GM19455 (cell line): ENCODE results near the gene CLSTN3.
"Not testable (repeated sequence)": the region's sequence is repeated elsewhere in the genome, so short reads cannot be mapped to it uniquely, and the experiment has no call there.

Experiments
- ATAC-seq: cut with Tn5 transposase; IDR thresholded peaks from one replicate; pipeline ENCODE4 v1.9.1; 2021; ENCODE audit not compliant: unreplicated experiment

CLSTN3 gene

DNA sequence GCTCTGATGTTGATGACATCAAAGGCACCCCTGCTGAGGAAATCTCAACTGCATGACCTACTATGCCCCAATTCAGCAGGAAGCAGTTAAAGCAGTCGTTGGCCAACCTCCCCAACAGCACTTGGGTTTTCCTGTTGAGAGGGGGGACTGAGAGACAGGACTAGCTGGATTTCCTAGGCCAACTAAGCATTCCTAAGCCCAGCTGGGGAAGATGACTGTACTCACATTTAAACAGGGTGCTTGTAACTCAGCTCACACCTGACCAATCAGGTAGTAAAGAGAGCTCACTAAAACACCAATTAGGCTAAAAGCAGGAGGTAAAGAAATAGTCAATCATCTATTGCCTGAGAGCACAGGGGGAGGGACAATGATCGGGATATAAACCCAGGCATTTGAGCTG is 55.9 kb downstream of the CLSTN3 start:
- ATAC-seq = not testable (repeated sequence)

DNA sequence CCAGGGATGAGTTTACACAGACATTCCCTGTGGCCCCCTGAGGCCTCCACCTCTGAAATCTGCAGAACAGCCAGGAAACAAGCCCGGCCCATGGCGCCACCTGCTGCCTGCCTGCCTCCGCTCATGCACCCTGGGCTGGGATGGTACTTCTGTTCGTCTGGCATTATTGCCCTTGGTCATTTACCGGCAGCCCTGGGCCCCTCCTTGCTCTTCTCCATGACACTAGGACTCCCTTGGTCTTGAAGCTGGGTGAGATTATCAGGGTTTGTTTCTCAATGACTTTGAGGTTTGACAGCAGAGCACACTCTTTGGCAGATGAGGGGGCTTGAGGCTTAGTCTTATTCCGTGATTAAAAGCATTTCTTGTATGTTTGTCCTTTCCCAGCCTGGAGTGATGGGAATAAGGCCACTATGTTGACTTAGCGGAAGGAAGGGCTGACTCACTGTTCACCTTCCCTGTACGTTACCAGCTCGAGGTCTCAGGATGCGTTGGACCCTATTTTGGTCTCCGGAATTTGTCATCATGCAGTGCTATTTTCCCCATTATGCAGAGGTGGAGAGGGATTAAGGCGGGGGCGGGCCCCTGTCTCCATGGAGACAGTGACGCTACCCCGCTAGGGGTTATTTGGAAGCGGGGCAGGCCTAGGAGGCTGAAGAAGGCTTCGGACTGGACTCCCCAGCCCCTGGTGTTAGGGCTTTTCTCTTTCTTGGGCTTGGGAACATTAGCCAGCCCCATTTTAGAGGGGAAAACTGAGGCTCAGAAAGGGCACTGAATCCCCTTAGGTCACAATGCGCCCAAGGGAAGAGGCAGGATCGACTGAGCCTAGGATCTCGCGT is 58.6 kb downstream of the CLSTN3 start:
- peak; percentile 33 for ATAC-seq

- ATAC-seq = peak; percentile 96
Measured at GRCh38 chr12:7189398-7190267, 59.5 kb downstream of the CLSTN3 start, which contains the start of gene PEX5. Gene PEX5 (plus strand): TSS chr12:7189686. CDS start chr12:7190378, 692 bp downstream.

GRCh38 chr12:7190268-7191055 is 60.3 kb downstream of the CLSTN3 start:
- ATAC-seq = peak; percentile 7

GRCh38 chr12:7193674-7194073 is 63.5 kb downstream of the CLSTN3 start:
- no peak for ATAC-seq

GRCh38 chr12:7197841-7198240 is 67.7 kb downstream of the CLSTN3 start:
- ATAC-seq = no peak

- no peak for ATAC-seq
Measured at GRCh38 chr12:7203109-7203508, 72.9 kb downstream of the CLSTN3 start.

- ATAC-seq = no peak
Measured at GRCh38 chr12:7205091-7205490, 74.9 kb downstream of the CLSTN3 start.

DNA sequence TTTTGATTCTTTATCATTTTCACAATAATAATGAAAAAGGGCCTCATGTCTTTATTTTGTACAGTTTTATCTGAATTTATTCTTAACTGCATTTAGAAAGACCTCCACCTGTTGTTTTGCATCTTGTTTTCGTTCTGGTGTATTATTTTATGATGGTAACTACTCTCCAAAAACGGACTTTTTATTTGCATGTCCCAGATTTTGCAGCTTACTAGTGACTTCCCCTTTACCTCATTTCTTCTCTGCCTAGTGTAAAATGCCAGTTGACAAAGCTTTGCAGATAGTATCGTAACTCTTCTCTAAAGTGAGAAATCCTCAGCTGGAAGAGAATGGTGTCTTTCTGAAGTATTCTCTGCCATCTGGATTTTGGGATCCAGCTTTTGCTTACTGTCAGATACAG is 76.5 kb downstream of the CLSTN3 start:
- no peak for ATAC-seq

DNA sequence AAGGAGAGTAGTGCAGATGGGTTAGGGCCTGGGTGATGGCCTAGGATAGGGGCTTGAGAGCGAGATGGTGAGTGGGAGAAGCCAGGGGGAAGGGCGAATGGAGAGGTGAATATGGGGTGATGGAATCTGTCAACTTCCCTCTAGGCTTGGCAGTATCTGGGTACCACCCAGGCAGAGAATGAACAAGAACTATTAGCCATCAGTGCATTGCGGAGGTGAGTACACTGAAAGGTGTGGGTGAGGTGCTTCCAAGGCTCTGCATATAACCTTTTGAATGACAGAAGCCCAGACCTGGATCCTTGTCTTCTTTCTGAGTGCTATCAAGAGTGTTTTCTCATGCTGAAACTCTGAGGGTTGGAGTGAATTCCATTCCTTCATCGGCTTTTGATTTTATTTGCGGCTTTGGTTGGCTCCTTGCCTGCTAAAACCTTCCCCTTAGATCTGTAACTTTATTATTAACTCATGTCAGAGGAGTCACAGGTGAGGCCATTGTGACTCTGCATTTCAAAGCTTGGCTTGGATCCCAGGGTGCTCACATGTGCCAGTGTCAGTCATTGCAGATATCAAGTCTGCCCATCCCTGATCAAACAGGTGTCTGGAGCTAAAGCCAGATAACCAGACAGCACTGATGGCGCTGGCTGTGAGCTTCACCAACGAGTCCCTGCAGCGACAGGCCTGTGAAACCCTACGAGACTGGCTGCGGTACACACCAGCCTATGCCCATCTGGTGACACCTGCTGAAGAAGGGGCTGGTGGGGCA is 77.9 kb downstream of the CLSTN3 start:
- ATAC-seq = no peak
